NCI-H1694 (cell line): Measurements from ENCODE around the gene CCDC152.
"Not testable (repeated sequence)": the region's sequence is repeated elsewhere in the genome, so short reads cannot be mapped to it uniquely, and the experiment has no call there.

Source experiments
- DNase-seq: peaks from one replicate; lab custom pipeline; 2025; lab: John Stamatoyannopoulos, UW

CCDC152 gene, protein sequence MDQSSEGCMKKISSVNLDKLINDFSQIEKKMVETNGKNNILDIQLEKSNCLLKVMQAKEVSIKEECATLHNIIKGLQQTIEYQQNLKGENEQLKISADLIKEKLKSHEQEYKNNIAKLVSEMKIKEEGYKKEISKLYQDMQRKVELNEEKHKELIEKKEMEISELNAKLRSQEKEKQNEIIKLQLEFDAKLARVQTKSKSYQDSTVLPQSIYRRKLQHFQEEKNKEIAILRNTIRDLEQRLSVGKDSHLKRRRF

DNA sequence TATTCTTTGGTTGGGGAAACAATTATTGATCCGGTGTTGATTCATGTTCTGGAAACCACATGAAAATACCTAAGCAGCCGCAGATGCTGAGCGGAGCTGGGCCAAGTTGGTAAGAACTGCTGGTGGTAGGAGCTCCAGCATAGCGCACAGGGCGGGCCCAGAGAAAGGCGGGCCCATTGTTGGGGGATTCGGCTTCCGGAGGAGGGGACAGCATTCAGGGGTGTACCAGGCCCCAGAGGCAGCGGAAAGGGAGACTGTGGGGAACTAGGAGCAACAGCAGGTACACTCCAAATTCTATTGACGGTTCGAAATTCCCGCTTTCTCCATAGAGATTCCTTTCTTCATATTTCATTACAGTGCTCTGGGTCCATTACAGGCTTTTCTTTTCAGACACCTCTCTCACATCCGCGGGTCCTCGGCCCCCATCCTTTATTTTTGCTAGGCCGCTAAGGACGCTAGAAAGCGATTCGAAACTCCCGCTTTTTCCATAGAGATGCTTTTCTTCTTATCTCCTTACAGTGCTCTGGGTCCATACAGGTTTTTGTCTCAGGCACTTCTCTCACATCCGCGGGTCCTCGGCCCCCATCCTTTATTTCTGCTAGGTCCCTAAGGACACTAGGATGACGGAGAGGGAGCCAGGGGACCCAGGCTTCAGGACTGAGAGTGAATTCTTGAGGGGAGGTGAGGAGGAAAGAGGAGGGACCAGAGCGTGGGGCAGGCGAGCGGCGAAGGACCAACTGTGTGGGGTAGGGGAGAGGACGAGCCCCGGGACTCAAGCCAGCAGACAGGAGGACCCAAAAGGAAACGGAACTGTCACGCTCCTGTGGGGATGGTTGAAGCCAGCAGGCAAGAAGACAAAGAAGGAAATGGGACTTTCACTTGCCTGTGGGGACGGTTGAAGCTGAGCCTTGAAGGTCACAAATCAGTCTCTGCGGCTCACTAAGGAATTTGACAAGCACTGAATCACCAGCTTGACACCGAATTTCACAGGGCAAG, at the start of gene CCDC152:
Gene CCDC152, plus strand, starts transcription at position 213 of the 996 bp plus-strand sequence. CDS start 2,304 bp downstream, outside the sequence.
- no peak for DNase-seq

DNA sequence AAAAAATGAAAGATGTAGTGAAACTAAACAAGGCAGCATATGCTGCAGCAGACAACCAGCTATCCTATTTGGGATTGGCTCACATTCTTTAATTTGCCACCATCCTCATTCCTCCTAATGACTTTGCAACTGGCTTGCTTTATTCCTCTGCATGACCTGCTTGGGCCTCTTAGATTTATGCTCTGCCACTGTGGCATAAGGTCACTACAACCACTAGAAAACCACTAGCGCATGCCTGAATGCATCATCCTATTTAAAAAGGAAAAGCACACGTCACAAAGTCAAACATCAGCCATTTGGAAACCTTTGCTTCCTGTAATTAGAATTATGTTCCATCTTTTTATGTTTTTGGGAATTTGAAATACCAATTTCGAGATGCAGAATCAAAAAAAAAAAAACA, 40.8 kb upstream of the CCDC152 start:
- no peak for DNase-seq

DNA sequence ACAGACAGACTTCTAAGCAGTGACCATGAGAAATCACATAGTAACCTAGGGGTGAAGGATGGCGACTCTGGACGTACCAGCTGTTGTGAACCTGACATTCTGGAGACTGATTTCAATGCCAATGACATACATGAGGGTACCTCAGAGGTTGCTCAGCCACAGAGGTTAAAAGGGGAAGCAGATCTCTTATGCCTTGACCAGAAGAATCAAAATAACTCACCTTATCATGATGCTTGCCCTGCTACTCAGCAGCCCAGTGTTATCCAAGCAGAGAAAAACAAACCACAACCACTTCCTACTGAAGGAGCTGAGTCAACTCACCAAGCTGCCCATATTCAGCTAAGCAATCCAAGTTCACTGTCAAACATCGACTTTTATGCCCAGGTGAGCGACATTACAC, 38.0 kb upstream of the CCDC152 start:
- DNase-seq, result no peak

DNA sequence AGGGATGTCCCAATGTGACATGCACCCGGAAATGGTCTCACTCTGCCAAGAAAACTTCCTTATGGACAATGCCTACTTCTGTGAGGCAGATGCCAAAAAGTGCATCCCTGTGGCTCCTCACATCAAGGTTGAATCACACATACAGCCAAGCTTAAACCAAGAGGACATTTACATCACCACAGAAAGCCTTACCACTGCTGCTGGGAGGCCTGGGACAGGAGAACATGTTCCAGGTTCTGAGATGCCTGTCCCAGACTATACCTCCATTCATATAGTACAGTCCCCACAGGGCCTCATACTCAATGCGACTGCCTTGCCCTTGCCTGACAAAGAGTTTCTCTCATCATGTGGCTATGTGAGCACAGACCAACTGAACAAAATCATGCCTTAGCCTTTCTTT, 37.6 kb upstream of the CCDC152 start:
- DNase-seq, result no peak

DNA sequence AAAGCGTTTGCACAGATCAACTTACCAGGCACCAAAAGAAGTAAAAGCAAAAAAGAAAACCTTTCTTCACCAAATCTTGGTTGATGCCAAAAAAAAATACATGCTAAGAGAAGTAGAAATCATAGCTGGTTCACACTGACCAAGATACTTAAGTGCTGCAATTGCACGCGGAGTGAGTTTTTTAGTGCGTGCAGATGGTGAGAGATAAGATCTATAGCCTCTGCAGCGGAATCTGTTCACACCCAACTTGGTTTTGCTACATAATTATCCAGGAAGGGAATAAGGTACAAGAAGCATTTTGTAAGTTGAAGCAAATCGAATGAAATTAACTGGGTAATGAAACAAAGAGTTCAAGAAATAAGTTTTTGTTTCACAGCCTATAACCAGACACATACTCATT, 36.4 kb upstream of the CCDC152 start:
- DNase-seq, result no peak

DNA sequence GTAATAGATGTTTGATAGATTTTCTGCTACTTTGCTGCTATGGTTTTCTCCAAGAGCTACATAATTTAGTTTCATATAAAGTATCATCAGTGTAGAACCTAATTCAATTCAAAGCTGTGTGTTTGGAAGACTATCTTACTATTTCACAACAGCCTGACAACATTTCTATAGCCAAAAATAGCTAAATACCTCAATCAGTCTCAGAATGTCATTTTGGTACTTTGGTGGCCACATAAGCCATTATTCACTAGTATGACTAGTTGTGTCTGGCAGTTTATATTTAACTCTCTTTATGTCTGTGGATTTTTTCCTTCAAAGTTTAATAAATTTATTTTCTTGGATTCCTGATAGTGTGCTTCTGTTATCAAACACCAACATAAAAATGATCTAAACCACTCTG, 35.1 kb upstream of the CCDC152 start:
- DNase-seq, result no peak

DNA sequence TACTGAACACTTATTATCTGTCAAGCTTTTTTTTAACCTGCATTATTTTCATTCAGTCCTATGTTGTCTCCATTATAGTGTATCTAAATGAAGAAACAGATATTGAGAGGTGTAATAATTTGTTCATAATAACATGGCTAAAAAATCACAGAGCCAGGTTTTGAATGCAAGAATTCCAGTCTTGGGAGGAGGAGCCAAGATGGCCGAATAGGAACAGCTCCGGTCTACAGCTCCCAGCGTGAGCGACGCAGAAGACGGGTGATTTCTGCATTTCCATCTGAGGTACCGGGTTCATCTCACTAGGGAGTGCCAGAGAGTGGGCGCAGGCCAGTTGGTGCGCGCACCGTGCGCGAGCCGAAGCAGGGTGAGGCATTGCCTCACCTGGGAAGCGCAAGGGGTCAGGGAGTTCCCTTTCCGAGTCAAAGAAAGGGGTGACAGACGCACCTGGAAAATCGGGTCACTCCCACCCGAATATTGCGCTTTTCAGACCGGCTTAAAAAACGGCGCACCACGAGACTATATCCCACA, 22.0 kb upstream of the CCDC152 start:
- DNase-seq, result not testable (repeated sequence)

DNA sequence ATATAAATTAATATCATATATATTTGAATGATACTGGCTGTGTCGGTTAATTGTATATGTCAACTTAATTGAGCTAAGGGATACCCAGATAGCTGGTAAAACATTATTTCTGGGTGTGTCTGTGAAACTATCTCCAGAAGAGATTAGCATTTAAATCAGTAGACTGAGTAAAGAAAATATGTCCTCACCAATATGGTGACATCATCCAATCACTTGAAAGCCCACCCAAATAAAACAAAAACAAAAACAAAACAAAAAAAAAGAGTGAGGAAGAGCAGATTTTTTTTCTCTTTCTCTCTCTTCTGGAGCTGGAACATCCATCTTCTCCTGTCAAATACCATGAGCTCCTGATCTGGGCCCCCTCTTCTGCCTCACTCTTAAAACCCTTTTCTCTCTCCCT, 15.7 kb upstream of the CCDC152 start:
- DNase-seq, result no peak

DNA sequence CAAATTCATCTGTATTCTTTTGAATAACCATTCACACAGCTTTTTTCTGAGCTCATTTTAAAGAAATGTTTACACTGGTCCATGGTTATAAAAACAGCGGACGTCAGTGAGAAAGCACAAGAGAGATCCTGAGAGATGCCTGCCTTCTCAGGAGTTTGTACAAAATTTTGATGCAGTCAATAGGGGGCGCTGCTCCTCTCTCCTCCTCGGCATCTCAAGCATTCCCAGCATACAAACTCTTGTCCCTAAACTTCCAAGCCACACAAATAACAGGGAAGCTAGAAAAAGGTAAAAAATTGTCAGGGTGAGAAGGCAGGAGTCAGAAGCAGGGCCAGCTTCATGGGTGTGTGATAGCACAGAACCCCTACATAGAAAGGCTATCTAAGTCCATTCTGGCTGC, 11.2 kb upstream of the CCDC152 start:
- no peak for DNase-seq

DNA sequence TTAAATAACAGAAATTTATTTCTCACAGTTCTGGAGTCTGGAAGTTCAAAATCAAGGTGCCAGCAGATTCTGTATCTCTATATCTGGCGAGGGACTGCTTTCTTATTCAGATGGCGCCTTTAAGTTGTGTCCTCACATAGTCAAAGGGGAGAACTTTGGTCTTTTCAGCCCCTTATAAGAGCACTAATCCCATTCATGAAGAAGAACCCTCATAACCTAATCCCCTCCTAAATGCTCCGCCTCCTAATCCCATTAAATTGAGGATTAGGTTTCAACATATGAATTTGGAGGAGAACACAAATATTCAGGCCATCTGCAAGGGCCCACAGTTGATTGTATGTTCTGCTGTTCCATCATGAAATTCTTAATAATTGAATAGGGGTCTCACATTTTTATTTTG, 10.8 kb upstream of the CCDC152 start:
- DNase-seq, result no peak

DNA sequence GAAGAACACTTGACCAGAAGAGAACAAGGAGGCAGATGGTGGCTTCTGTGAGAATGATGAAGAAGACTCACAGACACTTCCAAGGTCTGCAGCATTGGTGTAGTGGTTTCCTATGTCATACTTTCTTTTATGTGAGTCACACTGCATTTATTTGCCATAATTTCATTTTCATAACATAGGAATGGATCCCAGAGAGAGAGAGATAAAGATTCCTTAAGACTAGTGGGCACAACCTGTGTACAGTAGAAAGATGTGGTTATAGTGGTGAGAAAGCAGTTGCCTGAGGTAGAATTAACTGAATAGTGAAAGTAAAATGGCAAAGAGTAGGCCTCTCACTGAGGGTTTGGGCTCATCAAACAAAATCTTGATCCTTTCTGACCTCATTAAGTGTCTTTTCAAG, 7.6 kb upstream of the CCDC152 start:
- DNase-seq, result no peak

DNA sequence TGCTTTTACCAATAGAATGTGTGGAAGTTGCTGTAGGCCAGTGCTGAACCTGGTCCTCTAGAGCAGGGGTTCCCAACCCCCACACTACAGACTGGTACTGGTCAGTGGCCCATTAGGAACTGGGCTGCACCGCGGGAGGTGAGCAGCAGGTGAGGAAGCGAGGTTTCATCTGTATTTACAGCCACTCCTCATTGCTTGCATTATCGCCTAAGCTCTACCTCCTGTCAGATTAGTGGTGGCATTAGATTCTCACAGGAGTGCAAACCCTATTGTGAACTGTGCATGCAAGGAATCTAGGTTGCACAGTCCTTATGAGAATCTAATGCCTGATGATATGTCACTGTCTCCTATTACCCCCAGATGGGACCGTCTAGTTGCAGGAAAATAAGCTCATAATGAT, 6.1 kb upstream of the CCDC152 start:
- no peak for DNase-seq

DNA sequence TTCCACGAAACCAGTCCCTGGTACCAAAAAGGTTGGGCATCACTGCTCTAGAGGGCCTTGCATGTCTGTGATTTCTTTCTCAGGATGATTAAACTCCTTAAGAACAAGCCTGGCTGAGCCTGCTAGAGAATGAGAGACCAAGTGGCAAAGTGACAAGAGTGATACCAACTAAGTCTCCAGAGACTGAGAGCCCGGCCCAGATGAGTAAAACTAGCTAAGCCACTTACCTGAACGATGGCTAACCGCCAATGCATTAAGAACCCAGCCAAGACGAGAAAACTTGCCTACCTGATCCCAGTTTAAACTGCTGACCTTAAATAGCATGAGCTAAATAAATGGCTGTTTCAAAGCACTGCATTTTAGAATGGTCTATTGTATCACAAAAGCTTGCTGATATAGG, 5.6 kb upstream of the CCDC152 start:
- no peak for DNase-seq

DNA sequence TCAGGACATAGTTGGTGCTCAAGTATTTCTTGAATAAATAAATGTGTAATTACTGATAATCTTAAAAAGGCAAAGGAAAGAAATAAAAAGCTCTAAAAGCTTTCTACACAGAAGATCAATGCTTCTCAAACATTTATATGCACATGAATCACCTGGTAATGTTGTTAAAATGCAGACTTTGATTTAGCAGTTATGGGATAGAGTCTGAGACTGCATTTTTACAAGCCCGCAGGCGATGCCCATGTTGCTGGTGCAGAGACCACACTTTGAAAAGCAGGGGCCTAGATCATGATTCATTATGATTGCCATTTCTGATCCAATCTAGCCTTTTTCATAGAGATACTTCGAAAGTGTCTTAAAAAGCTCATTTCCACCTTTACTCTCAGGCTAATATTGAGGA, 3.5 kb upstream of the CCDC152 start:
- DNase-seq, result no peak

DNA sequence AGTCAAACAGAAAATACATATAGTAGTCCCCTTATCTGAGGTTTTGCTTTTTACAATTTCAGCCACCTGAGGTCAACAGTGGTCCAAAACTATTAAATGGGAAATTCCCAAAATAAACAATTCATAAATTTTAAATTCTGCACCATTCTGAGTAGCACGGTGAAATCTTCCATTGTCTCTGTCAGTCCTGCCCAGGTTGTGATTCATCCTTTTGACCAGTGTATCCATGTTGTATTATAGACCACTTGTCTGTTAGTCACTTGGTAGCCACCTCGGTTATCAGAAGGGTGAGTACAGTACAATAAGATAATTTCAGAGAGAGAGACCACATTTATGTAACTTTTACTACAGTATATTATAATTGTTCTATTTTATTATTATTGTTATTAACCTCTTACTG, 2.8 kb downstream of the CCDC152 start:
- no peak for DNase-seq

DNA sequence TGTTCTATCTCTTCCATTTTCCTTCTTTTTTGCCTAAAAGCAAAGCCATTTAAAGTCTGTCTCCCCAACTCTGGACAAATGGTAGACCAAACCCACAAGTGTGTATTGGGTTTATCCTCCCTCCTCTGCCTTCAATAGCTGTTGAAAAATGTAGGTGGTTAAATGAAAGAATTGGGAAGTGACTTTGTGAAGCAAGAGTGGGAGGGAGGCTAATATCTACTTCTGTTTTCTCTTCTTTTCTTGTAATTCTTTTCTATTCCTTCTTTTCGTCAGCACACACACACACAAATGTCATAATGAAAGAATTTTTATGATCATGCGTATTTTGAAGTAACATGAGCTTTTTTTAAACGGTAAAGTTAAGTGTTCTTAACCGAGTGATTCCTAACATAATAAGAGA, 3.8 kb downstream of the CCDC152 start:
- DNase-seq, result no peak

DNA sequence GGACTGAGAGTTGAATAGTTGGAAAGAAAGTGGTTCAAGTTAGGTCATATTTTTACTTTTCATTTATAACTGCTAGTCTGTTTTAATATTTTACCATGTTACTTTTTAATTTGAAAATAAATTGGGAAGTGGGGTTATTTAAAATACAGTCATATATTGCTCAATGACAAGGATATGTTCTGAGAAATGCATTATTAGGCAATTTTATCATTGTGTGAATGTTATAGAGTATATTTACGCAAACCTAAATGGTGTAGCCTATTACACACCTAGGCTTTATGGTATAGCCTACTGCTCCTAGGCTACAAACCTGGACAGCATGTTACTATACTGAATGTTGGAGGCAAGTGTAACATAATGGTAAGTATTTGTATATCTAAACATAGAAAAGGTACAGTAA, 5.2 kb downstream of the CCDC152 start:
- DNase-seq, result no peak

DNA sequence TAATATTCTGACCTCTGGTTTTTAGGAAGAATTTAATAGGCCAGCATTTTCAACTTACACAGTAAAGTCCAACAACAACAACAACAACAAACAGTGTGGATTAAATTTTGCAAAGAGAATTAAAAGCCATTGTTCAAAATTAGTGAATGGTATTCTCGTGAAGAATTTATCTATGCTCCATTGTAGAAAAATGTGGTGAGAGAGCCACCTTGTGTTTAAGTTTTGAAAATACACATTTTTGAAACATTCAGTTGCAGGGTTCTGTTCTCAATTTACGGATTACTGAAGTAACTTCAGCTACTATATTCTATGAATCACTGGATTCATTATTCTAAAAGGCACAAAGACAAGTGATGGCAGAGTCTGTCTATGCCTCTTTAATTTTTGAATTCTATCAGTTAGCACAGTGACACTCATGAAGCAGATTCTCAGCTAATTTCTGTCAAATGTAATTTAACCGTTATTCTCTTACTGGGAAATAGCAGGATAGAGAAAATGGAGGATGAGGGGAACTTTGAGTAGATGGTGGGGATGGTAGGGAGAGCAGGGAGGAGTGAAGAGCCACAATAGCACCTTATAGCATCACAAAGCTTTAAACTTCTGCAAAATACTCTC, 11.0 kb downstream of the CCDC152 start:
- DNase-seq, result peak; percentile 11

DNA sequence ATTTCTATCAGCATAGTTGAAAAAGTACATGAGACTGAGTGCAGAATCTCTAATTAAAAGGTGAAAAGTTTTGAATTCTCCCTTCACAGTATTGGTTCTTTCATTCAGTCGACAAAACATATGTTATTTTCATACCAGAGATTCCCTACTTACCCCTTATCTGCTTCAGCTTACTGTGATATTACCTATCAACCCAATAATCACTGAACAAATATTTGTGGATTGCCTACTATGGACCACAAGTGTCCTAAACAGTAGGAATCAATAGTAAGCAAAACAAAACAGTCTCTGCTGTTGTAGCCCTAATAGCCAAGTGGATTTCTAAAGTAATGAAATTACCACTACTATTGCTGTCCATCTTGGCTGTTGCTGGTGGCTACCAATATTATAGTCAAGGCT, 11.5 kb downstream of the CCDC152 start:
- no peak for DNase-seq

DNA sequence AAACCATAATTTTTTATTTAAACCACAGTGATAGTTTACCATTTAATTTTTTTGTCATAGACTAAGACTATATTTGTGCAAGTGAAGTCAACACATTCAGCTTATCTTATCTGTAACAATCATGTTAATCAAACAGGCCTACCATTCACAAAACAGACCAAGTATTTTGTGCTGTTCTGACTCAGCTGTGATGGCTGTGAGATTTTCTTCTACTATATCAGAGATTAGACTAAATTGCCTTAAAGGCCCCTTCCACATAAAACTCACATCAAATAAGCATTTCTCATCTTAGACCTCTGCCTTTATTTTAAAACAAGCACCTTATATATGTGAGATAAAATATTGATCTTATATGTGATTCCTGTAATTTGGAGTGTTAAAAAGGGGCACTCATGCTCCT, 13.4 kb downstream of the CCDC152 start:
- DNase-seq, result no peak

DNA sequence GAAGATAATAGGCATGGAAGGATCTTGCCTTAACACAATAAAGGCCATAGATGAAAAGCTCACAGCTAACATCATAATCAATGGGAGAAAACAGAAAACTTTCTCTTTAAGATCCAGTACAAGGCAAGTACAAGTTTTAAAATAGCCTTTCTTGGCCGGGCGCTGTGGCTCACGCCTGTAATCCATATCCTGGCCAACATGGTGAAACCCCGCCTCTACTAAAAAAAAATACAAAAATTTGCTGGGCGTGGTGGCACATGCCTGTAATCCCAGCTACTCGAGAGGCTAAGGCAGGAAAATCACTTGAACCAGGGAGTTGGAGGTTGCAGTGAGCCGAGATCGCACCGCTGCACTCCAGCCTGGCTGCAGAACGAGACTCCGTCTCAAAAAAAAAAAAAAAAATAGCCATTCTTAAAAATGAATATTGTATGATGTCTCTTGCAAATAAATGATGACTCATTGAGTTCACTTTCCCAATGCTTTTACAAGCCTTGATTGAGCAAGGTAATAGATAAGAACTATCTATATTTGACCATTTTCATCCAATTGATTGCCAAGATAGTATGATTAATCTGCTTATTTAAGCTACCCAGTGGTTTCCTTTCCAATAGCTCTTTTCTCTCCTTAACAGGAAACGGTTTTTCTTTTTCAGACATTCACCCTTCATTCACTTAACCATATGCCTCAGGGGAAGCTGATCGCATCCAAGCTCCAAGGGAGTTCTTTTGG, 15.8 kb downstream of the CCDC152 start:
- no peak for DNase-seq

DNA sequence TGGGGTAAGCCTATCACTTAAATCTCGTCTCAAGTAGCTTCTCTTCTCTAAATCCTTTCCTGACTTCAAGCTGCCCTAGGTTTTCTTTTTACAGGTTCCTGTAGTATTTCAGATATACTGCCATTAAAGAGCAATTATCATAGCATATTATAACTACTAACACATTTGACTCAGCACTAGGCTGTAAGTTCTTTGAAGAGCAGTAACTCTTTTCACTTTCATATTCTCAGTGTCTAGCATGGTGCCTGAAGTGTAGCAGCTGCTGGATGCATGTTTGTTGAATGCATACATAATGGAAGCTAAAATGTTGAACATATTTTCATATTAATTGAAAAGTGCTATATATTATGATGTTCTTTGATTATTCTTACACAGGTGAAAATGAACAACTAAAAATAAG, 22.5 kb downstream of the CCDC152 start:
- DNase-seq, result no peak
